Erythroblast (primary cell): Measurements from ENCODE around the gene PUM1.

ENCODE experiments used
- GATA1 ChIP-seq: IDR thresholded peaks from 2 replicates; pipeline ENCODE4 v1.6.1; 2011; ENCODE audit warnings: low read depth, mild to moderate bottlenecking, control low read depth, low read length, moderate library complexity
- POLR2A ChIP-seq: IDR thresholded peaks from 2 replicates; pipeline ENCODE4 v1.6.1; 2011; ENCODE audit warnings: mild to moderate bottlenecking, low read length

DNA sequence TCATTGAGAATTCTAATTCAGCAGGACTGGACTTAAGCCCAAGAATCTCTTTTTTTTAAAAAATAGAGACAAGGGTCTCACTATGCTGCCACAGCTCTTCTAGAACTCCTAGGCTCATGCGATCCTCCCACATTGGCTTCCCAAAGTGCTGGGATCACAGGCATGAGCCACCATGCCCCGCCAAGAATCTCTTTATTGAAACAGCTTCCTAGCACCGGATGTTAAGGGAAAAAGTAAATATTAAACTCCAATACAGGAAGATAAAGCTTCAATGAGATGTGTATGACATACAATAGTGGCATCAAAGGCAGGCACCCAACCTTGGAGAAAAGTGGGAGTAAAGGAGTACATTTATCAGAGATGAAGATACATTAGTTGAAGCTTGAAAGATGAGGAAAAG, 25.5 kb downstream of the PUM1 start:
- no peak for TF ChIP-seq POLR2A
- TF ChIP-seq GATA1: no peak
